ENCODE measurements around the gene ADCY9.

ADCY9 gene

GRCh38 chr16:3998793-3999478 is 117.3 kb downstream of the ADCY9 start:
- no peak for DNase-seq

GRCh38 chr16:3997231-3997841 is 118.9 kb downstream of the ADCY9 start:
- no peak for DNase-seq

- DNase-seq = no peak
Measured at GRCh38 chr16:3995001-3995400, 121.2 kb downstream of the ADCY9 start.

GRCh38 chr16:3993052-3993785 is 123.0 kb downstream of the ADCY9 start:
- no peak for DNase-seq

GRCh38 chr16:3992297-3993051 is 123.8 kb downstream of the ADCY9 start:
- peak; percentile 15 for DNase-seq

GRCh38 chr16:3988824-3989223 is 127.4 kb downstream of the ADCY9 start:
- no peak for DNase-seq

- no peak for DNase-seq
Measured at GRCh38 chr16:3988011-3988410, 128.2 kb downstream of the ADCY9 start.

GRCh38 chr16:3987231-3987630 is 129.0 kb downstream of the ADCY9 start:
- no peak for DNase-seq

- DNase-seq = no peak
Measured at GRCh38 chr16:3986235-3986544, 130.1 kb downstream of the ADCY9 start.

GRCh38 chr16:3984111-3985060 is 131.9 kb downstream of the ADCY9 start:
- DNase-seq = no peak

- DNase-seq = peak; percentile 55
Measured at GRCh38 chr16:3983081-3983520, 133.1 kb downstream of the ADCY9 start.

GRCh38 chr16:3982216-3982615 is 134.0 kb downstream of the ADCY9 start:
- DNase-seq = no peak

GRCh38 chr16:3980253-3981111 is 135.8 kb downstream of the ADCY9 start:
- no peak for DNase-seq

- DNase-seq = no peak
Measured at GRCh38 chr16:3979518-3979917, 136.7 kb downstream of the ADCY9 start.

- DNase-seq = no peak
Measured at GRCh38 chr16:3979070-3979469, 137.2 kb downstream of the ADCY9 start.

- DNase-seq = no peak
Measured at GRCh38 chr16:3977376-3977775, 138.9 kb downstream of the ADCY9 start.

- DNase-seq = no peak
Measured at GRCh38 chr16:3974751-3975150, 141.5 kb downstream of the ADCY9 start.

GRCh38 chr16:3971706-3972105 is 144.5 kb downstream of the ADCY9 start:
- no peak for DNase-seq

GRCh38 chr16:3971261-3971660 is 145.0 kb downstream of the ADCY9 start:
- no peak for DNase-seq

- no peak for DNase-seq
Measured at GRCh38 chr16:3968551-3968950, 147.7 kb downstream of the ADCY9 start.

- no peak for DNase-seq
Measured at GRCh38 chr16:3966681-3967080, 149.6 kb downstream of the ADCY9 start.
